Esophagus squamous epithelium (tissue), 5 donors: ENCODE measurements around the gene ITSN1. TPM values are rescaled to one million over a fixed set of nuclear protein-coding genes. Genes with fewer than 3 reads are reported as not detected.
A peak's percentile ranks its signal among the peaks of the same experiment; 100 is the strongest.
"Not testable (repeated sequence)": the region's sequence is repeated elsewhere in the genome, so short reads cannot be mapped to it uniquely, and the experiment has no call there.

Experiments
- DNase-seq: peaks from one replicate; lab custom pipeline; 2025; lab: John Stamatoyannopoulos, UW
- H3K27ac ChIP-seq, 4 donors: fragments of 200-600 bp; sonication (generic); one replicate each; pipeline ENCODE4 v1.5.1; 2016 to 2019; ENCODE audit warnings: mild to moderate bottlenecking in 1 of 4
- H3K27me3 ChIP-seq, 4 donors: fragments of 200-600 bp; sonication (generic); 1 replicate in 3 of 4; 2 replicates in 1 of 4; pipeline versions ENCODE4 v1.5.1 to v1.6.0; 2017 to 2021; ENCODE audit warnings: antibody characterized with exemption in 1 of 4
- H3K36me3 ChIP-seq, 3 donors: fragments of 200-600 bp; sonication (generic); one replicate each; pipeline ENCODE4 v1.5.1; 2016 to 2019
- H3K4me1 ChIP-seq, 3 donors: fragments of 200-600 bp; sonication (generic); one replicate each; pipeline ENCODE4 v1.5.1; 2017 to 2019
- H3K4me3 ChIP-seq, 4 donors: fragments of 200-600 bp; sonication (generic); 1 replicate in 3 of 4; 2 replicates in 1 of 4; pipeline ENCODE4 v1.5.1; 2016 to 2019; ENCODE audit warnings: mild to moderate bottlenecking in 2 of 4, moderate library complexity in 1 of 4
- H3K9me3 ChIP-seq, 3 donors: fragments of 200-600 bp; sonication (generic); one replicate each; pipeline ENCODE4 v1.5.1; 2016 to 2019
- CTCF ChIP-seq, 6 experiments: fragments of 450-650 bp in 4 of 6; fragments of 200-600 bp in 2 of 6; sonication (generic) in 2 of 6; IDR thresholded peaks; one replicate each; pipeline ENCODE4 v1.5.1; 2016 to 2019; ENCODE audit warnings: antibody characterized with exemption in 6 of 6, mild to moderate bottlenecking in 4 of 6, moderate library complexity in 4 of 6
- POLR2A ChIP-seq, 4 donors: fragments of 450-650 bp; IDR thresholded peaks; one replicate each; pipeline ENCODE4 v1.6.1; 2017; ENCODE audit warnings: antibody characterized with exemption in 4 of 4, mild to moderate bottlenecking in 4 of 4, moderate library complexity in 3 of 4
- WGBS, 2 donors: methylation state at CpG; one replicate each; pipeline ENCODE4 v1.1.5; 2018; 5-methylcytosine and 5-hydroxymethylcytosine counted together
- intact Hi-C: fragments of 100-400 bp; cut with DNase I; formaldehyde crosslinking; loops from one replicate; pipeline ENCODE4 v1.15.0; 2022
- total RNA-seq, 4 donors: library from RNA; depleted of rRNA; stranded (reverse); fragments of >200 nt; gene quantifications; one replicate each; pipeline ENCODE4 v1.1.0, GENCODE V29; 2016
- donor health status: DM: yes; HTN: yes; CAD: no.

The ITSN1 gene
- total RNA-seq, 4 donors from 2014 or later = 9.5 to 27.1 (median 11.6) TPM

GRCh38 chr21:33858667-33859372 lies 216.5 kb downstream of the ITSN1 start:
- peak overlapping the region in 2 of 4 donors; percentile 17 to 34 for H3K27ac ChIP-seq
- no peak for DNase-seq
- H3K4me1 ChIP-seq = peaks cover 0 to 31% (median 12%) of the 10 kb centered on the region in 3 donors
- H3K36me3 ChIP-seq = no peaks in the 10 kb centered on the region
- TF ChIP-seq CTCF (IDR thresholded peaks at IDR 0.05) (no peak), POLR2A (IDR thresholded peaks at IDR 0.05) (no peak)
- no peak overlapping the region for H3K4me3 ChIP-seq
- no peaks in the 10 kb centered on the region for H3K27me3 ChIP-seq
- H3K9me3 ChIP-seq = no peaks in the 10 kb centered on the region
- WGBS, 2 donors = 60 to 72% methylated on average over 13 to 15 of the region's 15 CpGs
- intact Hi-C loops = no loop called here

- 84 to 91% methylated on average over 16 to 18 of the region's 18 CpGs for whole genome bisulfite sequencing, 2 donors
- Histone ChIP-seq H3K9me3 (no peaks in the 10 kb centered on the region), H3K27me3 (no peaks in the 10 kb centered on the region), H3K36me3 (no peaks in the 10 kb centered on the region), H3K27ac (peak overlapping the region in 1 of 4 donors; percentile 17), H3K4me1 (peaks cover 0 to 24% (median 7%) of the 10 kb centered on the region in 3 donors), H3K4me3 (no peak overlapping the region)
- TF ChIP-seq CTCF (IDR thresholded peaks at IDR 0.05) (no peak), POLR2A (IDR thresholded peaks at IDR 0.05) (no peak)
- DNase-seq = no peak
- intact Hi-C loops = no loop called here
Observed at GRCh38 chr21:33859373-33860102, 217.2 kb downstream of the ITSN1 start.

- 89 to 95% methylated on average over 7 to 8 of the region's 8 CpGs for WGBS, 2 donors
- Histone ChIP-seq H3K4me3 (no peak overlapping the region), H3K27me3 (no peaks in the 10 kb centered on the region), H3K4me1 (peaks cover 0 to 15% (median 0%) of the 10 kb centered on the region in 3 donors), H3K9me3 (no peaks in the 10 kb centered on the region), H3K36me3 (no peaks in the 10 kb centered on the region), H3K27ac (no peak overlapping the region)
- TF ChIP-seq CTCF (IDR thresholded peaks at IDR 0.05) = no peak
- no peak for TF ChIP-seq POLR2A (IDR thresholded peaks at IDR 0.05)
- no peak for DNase-seq
- intact Hi-C loops = no loop called here
Observed at GRCh38 chr21:33860332-33860879, 218.1 kb downstream of the ITSN1 start.

- no peak for DNase-seq
- 74 to 78% methylated on average over 3 of the region's 3 CpGs for WGBS, 2 donors
- peaks cover 0 to 15% (median 0%) of the 10 kb centered on the region in 3 donors for H3K4me1 ChIP-seq
- H3K27ac ChIP-seq = no peak overlapping the region
- no peak overlapping the region for H3K4me3 ChIP-seq
- no peak for TF ChIP-seq CTCF (IDR thresholded peaks at IDR 0.05)
- no peaks in the 10 kb centered on the region for H3K36me3 ChIP-seq
- intact Hi-C loops = no loop called here
- no peaks in the 10 kb centered on the region for H3K27me3 ChIP-seq
- no peaks in the 10 kb centered on the region for H3K9me3 ChIP-seq
Observed at GRCh38 chr21:33861125-33861524, 218.8 kb downstream of the ITSN1 start.

GRCh38 chr21:33863191-33863590 lies 220.9 kb downstream of the ITSN1 start:
- H3K27me3 ChIP-seq, H3K9me3 ChIP-seq, intact Hi-C loops, H3K27ac ChIP-seq, DNase-seq, H3K4me3 ChIP-seq, H3K36me3 ChIP-seq: not testable (repeated sequence)
- H3K4me1 ChIP-seq = peaks cover 0 to 10% (median 0%) of the 10 kb centered on the region in 3 donors
- WGBS, 2 donors = 93 to 95% methylated on average over 4 to 8 of the region's 8 CpGs
